CD4-positive, alpha-beta T cell (primary cell): ENCODE data around the gene SPDL1. TPM values are rescaled to one million over a fixed set of nuclear protein-coding genes. Genes with fewer than 3 reads are reported as not detected.

ENCODE experiments used
- ATAC-seq: fragments of 200-7000 bp; cut with Tn5 transposase; one replicate; pipeline ENCODE4 v1.10.0; 2022; ENCODE audit warnings: mild to moderate bottlenecking; ENCODE audit not compliant: poor library complexity
- CTCF ChIA-PET: fragments of 350-600 bp; sonication (Branson Sonifier 250); formaldehyde crosslinking; loops from one replicate; lab custom pipeline; 2021; ENCODE audit warnings: antibody characterized with exemption, inconsistent platforms; lab: Charles Lee
- POLR2A ChIA-PET: fragments of 350-600 bp; sonication (Branson Sonifier 250); formaldehyde crosslinking; loops from one replicate; lab custom pipeline; 2021; ENCODE audit warnings: antibody characterized with exemption, inconsistent platforms; lab: Charles Lee
- DNase-seq, 14 experiments: peaks; one replicate each; pipeline ENCODE4 v3.0.0-alpha.2; 2013 to 2020; ENCODE audit warnings: mixed read lengths in 2 of 14
- H3K27ac ChIP-seq, 2 donors: one replicate each; pipeline versions ENCODE4 v1.5.1 to v1.7.0; 2013; ENCODE audit warnings: low read length in 2 of 2, low read depth in 1 of 2, mild to moderate bottlenecking in 1 of 2
- H3K27me3 ChIP-seq, 2 experiments: 1 replicate in 1 of 2; 2 replicates in 1 of 2; pipeline versions ENCODE4 v1.6.1 to v1.7.0; 2013; ENCODE audit warnings: low read length in 2 of 2, control low read depth in 1 of 2, mild to moderate bottlenecking in 1 of 2, moderate library complexity in 1 of 2; ENCODE audit not compliant: insufficient read depth in 2 of 2, control insufficient read depth in 1 of 2
- H3K36me3 ChIP-seq: one replicate; pipeline ENCODE4 v1.6.1; 2013; ENCODE audit warnings: low read length, control low read depth; ENCODE audit not compliant: insufficient read depth
- H3K4me1 ChIP-seq: one replicate; pipeline ENCODE4 v1.6.1; 2013; ENCODE audit warnings: low read length, control low read depth; ENCODE audit not compliant: insufficient read depth
- H3K4me3 ChIP-seq: one replicate; pipeline ENCODE4 v1.5.1; 2013; ENCODE audit warnings: mild to moderate bottlenecking, low read length, moderate library complexity
- H3K9me3 ChIP-seq, 2 experiments: 1 replicate in 1 of 2; 2 replicates in 1 of 2; pipeline versions ENCODE4 v1.6.1 to v1.7.0; 2013; ENCODE audit warnings: low read length in 2 of 2, mild to moderate bottlenecking in 2 of 2, control low read depth in 1 of 2, moderate library complexity in 1 of 2; ENCODE audit not compliant: control insufficient read depth in 1 of 2, insufficient read depth in 1 of 2
- H3K27ac Mint-ChIP-seq: one replicate; pipeline ENCODE4 v1.8.0; 2020; ENCODE audit warnings: mixed read lengths
- H3K27me3 Mint-ChIP-seq: one replicate; pipeline ENCODE4 v1.8.0; 2021; ENCODE audit warnings: mixed read lengths
- H3K36me3 Mint-ChIP-seq: one replicate; pipeline ENCODE4 v1.8.0; 2021; ENCODE audit warnings: low read depth, mixed read lengths
- H3K4me1 Mint-ChIP-seq: one replicate; pipeline ENCODE4 v1.8.0; 2021; ENCODE audit warnings: low read depth, mixed read lengths
- H3K4me3 Mint-ChIP-seq: one replicate; pipeline ENCODE4 v1.8.0; 2020; ENCODE audit warnings: mild to moderate bottlenecking, mixed read lengths
- H3K9me3 Mint-ChIP-seq: one replicate; pipeline ENCODE4 v1.8.0; 2020; ENCODE audit warnings: mixed read lengths
- intact Hi-C, 2 experiments: fragments of 100-400 bp; cut with DNase I in 1 of 2; cut with micrococcal nuclease in 1 of 2; formaldehyde crosslinking; loops; one replicate each; pipeline versions ENCODE4 v1.15.1 to v1.9.0; 2023 to 2025; cut with DNase I, micrococcal nuclease
- total RNA-seq, 174 experiments: library from RNA in 2 of 174; stranded (reverse) in 2 of 174; gene quantifications; one replicate each; pipeline ENCODE4 v1.2.3 and lab custom pipeline; 2021 to 2026
- TF ChIP-seq, protein P1 (sequence below): fragments of 200-600 bp; IDR thresholded peaks from one replicate; pipeline ENCODE4 v1.8.0; 2022; ENCODE audit warnings: antibody characterized with exemption, mild to moderate bottlenecking

SPDL1 gene
- total RNA-seq, 2 experiments from 2014 or later = 4.3 to 5.6 TPM

DNA sequence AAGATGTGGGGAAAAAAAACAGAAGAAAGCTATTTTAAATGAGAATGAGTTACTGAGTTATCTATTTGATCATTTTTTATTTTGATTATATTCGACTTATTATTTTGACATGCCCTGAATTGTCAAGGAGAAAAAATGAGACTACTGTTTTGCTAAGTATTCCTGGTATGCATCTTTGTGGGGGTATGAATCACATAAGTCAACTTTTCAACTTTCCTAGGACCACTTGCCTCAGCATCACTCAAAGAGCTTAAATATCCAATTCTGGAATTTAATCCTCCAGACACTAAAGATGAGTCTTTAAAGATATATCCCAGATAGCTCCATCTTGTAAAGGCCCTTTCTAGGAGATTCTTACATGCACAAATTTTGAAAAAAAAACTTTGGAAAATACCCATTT is 17.4 kb upstream of the SPDL1 start:
- Histone ChIP-seq H3K36me3 (no peaks in the 10 kb centered on the region), H3K27me3 (peaks cover 13 to 45% of the 10 kb centered on the region in 2 experiments), H3K4me1 (no peaks in the 10 kb centered on the region), H3K9me3 (no peaks in the 10 kb centered on the region), H3K4me3 (no peak overlapping the region), H3K27ac (no peak overlapping the region)
- Mint-ChIP-seq H3K27me3 (peaks cover 73% of the 10 kb centered on the region), H3K36me3 (no peaks in the 10 kb centered on the region), H3K4me3 (no peak overlapping the region), H3K27ac (no peak overlapping the region), H3K4me1 (no peaks in the 10 kb centered on the region), H3K9me3 (no peaks in the 10 kb centered on the region)
- ATAC-seq = no peak
- TF ChIP-seq, protein P1, sequence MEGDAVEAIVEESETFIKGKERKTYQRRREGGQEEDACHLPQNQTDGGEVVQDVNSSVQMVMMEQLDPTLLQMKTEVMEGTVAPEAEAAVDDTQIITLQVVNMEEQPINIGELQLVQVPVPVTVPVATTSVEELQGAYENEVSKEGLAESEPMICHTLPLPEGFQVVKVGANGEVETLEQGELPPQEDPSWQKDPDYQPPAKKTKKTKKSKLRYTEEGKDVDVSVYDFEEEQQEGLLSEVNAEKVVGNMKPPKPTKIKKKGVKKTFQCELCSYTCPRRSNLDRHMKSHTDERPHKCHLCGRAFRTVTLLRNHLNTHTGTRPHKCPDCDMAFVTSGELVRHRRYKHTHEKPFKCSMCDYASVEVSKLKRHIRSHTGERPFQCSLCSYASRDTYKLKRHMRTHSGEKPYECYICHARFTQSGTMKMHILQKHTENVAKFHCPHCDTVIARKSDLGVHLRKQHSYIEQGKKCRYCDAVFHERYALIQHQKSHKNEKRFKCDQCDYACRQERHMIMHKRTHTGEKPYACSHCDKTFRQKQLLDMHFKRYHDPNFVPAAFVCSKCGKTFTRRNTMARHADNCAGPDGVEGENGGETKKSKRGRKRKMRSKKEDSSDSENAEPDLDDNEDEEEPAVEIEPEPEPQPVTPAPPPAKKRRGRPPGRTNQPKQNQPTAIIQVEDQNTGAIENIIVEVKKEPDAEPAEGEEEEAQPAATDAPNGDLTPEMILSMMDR = no peak
- intact Hi-C loops = no loop called here
- ChIA-PET POLR2A (no interaction called here), CTCF (no interaction called here)
- DNase-seq = no peak

- no peak for ATAC-seq
- peaks cover 74% of the 10 kb centered on the region for H3K27me3 Mint-ChIP-seq
- TF ChIP-seq, protein P1 = no peak
- H3K4me1 ChIP-seq = no peaks in the 10 kb centered on the region
- intact Hi-C loops = no loop called here
- ChIA-PET CTCF (no interaction called here), POLR2A (no interaction called here)
- no peaks in the 10 kb centered on the region for H3K9me3 Mint-ChIP-seq
- H3K9me3 ChIP-seq = no peaks in the 10 kb centered on the region
- H3K4me3 Mint-ChIP-seq = no peak overlapping the region
- H3K27ac ChIP-seq = no peak overlapping the region
- no peak for DNase-seq
- H3K27me3 ChIP-seq = peaks cover 13 to 42% of the 10 kb centered on the region in 2 experiments
- H3K27ac Mint-ChIP-seq = no peak overlapping the region
- no peaks in the 10 kb centered on the region for H3K36me3 Mint-ChIP-seq
- H3K4me3 ChIP-seq = no peak overlapping the region
- H3K4me1 Mint-ChIP-seq = no peaks in the 10 kb centered on the region
- H3K36me3 ChIP-seq = no peaks in the 10 kb centered on the region
Measured at GRCh38 chr5:169567079-169567478, 16.5 kb upstream of the SPDL1 start.

GRCh38 chr5:169569513-169569912 is 14.1 kb upstream of the SPDL1 start:
- Histone ChIP-seq H3K36me3 (no peaks in the 10 kb centered on the region), H3K4me3 (no peak overlapping the region), H3K9me3 (no peaks in the 10 kb centered on the region), H3K27me3 (peaks cover 12 to 41% of the 10 kb centered on the region in 2 experiments), H3K27ac (no peak overlapping the region), H3K4me1 (no peaks in the 10 kb centered on the region)
- POLR2A ChIA-PET = no interaction called here
- DNase-seq (no peak), ATAC-seq (no peak)
- Mint-ChIP-seq H3K4me1 (no peaks in the 10 kb centered on the region), H3K4me3 (no peak overlapping the region), H3K27me3 (peaks cover 77% of the 10 kb centered on the region), H3K27ac (no peak overlapping the region), H3K9me3 (no peaks in the 10 kb centered on the region), H3K36me3 (no peaks in the 10 kb centered on the region)
- TF ChIP-seq, protein P1 = no peak
- intact Hi-C loops = no loop called here
- CTCF ChIA-PET = interaction anchor here (0.8 kb wide), 1 partner anchor 11 kb away, joined by 3 read pairs; no protein-coding TSS in a partner anchor
